ENCODE results near the gene FAM53C.

Gene FAM53C

DNA sequence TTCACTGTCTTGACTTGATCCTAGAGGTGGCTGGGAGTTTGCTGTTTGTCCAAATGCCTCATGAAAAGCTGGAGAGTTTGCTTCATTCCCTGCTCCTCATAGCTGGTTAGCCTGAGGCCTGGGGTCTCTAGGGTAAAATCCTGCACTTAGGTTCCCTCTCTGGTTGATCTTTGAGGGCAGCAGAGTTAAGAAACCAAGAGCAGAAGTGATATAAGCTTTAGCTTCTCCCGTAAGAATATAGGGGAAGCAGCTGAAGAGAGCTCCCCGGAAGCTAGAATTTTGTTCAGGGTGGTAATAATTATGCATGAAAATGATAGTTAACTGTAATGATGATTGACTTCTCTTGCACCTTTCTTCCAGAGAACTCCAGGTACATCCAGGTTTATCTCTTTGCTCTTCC, 1.4 kb downstream of the FAM53C start:
- TF ChIP-seq TOX (CRISPR knock-in tag; IDR thresholded peaks at IDR 0.05; ENCODE audit: borderline replicate concordance) (no peak), RARB (CRISPR knock-in tag; IDR thresholded peaks at IDR 0.05) (no peak), GLIS3 (CRISPR knock-in tag; IDR thresholded peaks at IDR 0.05) (no peak), ZNF565 (CRISPR knock-in tag; conservative IDR thresholded peaks at IDR 0.05; ENCODE audit: low read depth) (no peak), BACH2 (CRISPR knock-in tag; IDR thresholded peaks at IDR 0.05; ENCODE audit: borderline replicate concordance) (no peak), ZNF8 (CRISPR knock-in tag; IDR thresholded peaks at IDR 0.05) (no peak), ESRRG (CRISPR knock-in tag; IDR thresholded peaks at IDR 0.05) (no peak), CSDC2 (CRISPR knock-in tag; IDR thresholded peaks at IDR 0.05) (no peak), ZNF70 (CRISPR knock-in tag; IDR thresholded peaks at IDR 0.05) (no peak)
- ATAC-seq: no peak

DNA sequence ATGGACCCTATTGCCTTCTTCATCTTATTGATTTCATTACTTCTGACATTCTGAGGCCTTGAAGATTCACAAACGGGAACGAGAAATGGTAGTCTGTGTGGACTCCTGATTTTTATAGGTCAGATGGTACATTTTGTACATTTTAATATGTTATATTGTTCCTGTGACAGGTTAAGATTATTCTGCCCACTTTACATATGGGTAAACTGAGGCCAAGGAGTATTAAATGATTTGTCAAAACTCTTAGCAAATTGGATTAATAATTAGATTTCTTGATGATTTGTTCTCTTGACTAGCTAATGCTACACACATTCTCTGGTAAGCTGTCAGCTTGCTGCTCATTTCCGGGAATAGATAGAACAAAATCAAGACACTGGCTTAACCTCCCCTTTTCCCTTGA, 1.9 kb downstream of the FAM53C start:
- TF ChIP-seq, protein P1, sequence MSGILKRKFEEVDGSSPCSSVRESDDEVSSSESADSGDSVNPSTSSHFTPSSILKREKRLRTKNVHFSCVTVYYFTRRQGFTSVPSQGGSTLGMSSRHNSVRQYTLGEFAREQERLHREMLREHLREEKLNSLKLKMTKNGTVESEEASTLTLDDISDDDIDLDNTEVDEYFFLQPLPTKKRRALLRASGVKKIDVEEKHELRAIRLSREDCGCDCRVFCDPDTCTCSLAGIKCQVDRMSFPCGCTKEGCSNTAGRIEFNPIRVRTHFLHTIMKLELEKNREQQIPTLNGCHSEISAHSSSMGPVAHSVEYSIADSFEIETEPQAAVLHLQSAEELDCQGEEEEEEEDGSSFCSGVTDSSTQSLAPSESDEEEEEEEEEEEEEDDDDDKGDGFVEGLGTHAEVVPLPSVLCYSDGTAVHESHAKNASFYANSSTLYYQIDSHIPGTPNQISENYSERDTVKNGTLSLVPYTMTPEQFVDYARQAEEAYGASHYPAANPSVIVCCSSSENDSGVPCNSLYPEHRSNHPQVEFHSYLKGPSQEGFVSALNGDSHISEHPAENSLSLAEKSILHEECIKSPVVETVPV (CRISPR knock-in tag; IDR thresholded peaks at IDR 0.05): no peak
- TF ChIP-seq, protein P2, sequence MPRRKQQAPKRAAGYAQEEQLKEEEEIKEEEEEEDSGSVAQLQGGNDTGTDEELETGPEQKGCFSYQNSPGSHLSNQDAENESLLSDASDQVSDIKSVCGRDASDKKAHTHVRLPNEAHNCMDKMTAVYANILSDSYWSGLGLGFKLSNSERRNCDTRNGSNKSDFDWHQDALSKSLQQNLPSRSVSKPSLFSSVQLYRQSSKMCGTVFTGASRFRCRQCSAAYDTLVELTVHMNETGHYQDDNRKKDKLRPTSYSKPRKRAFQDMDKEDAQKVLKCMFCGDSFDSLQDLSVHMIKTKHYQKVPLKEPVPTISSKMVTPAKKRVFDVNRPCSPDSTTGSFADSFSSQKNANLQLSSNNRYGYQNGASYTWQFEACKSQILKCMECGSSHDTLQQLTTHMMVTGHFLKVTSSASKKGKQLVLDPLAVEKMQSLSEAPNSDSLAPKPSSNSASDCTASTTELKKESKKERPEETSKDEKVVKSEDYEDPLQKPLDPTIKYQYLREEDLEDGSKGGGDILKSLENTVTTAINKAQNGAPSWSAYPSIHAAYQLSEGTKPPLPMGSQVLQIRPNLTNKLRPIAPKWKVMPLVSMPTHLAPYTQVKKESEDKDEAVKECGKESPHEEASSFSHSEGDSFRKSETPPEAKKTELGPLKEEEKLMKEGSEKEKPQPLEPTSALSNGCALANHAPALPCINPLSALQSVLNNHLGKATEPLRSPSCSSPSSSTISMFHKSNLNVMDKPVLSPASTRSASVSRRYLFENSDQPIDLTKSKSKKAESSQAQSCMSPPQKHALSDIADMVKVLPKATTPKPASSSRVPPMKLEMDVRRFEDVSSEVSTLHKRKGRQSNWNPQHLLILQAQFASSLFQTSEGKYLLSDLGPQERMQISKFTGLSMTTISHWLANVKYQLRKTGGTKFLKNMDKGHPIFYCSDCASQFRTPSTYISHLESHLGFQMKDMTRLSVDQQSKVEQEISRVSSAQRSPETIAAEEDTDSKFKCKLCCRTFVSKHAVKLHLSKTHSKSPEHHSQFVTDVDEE (CRISPR knock-in tag; IDR thresholded peaks at IDR 0.05): no peak
- no peak for TF ChIP-seq GLIS3 (CRISPR knock-in tag; IDR thresholded peaks at IDR 0.05)
- TF ChIP-seq RARB (CRISPR knock-in tag; IDR thresholded peaks at IDR 0.05): no peak
- TF ChIP-seq PPARA (CRISPR knock-in tag; IDR thresholded peaks at IDR 0.05; ENCODE audit: borderline replicate concordance): no peak
- TF ChIP-seq ZC3H10 (CRISPR knock-in tag; IDR thresholded peaks at IDR 0.05): no peak
- no peak for TF ChIP-seq ZNF70 (CRISPR knock-in tag; IDR thresholded peaks at IDR 0.05)
- TF ChIP-seq, protein P3, sequence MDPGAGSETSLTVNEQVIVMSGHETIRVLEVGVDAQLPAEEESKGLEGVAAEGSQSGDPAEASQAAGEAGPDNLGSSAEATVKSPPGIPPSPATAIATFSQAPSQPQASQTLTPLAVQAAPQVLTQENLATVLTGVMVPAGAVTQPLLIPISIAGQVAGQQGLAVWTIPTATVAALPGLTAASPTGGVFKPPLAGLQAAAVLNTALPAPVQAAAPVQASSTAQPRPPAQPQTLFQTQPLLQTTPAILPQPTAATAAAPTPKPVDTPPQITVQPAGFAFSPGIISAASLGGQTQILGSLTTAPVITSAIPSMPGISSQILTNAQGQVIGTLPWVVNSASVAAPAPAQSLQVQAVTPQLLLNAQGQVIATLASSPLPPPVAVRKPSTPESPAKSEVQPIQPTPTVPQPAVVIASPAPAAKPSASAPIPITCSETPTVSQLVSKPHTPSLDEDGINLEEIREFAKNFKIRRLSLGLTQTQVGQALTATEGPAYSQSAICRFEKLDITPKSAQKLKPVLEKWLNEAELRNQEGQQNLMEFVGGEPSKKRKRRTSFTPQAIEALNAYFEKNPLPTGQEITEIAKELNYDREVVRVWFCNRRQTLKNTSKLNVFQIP (CRISPR knock-in tag; IDR thresholded peaks at IDR 0.05; ENCODE audit: borderline replicate concordance, low read depth): no peak
- TF ChIP-seq, protein P4, sequence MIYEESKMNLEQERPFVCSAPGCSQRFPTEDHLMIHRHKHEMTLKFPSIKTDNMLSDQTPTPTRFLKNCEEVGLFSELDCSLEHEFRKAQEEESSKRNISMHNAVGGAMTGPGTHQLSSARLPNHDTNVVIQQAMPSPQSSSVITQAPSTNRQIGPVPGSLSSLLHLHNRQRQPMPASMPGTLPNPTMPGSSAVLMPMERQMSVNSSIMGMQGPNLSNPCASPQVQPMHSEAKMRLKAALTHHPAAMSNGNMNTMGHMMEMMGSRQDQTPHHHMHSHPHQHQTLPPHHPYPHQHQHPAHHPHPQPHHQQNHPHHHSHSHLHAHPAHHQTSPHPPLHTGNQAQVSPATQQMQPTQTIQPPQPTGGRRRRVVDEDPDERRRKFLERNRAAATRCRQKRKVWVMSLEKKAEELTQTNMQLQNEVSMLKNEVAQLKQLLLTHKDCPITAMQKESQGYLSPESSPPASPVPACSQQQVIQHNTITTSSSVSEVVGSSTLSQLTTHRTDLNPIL (CRISPR knock-in tag; IDR thresholded peaks at IDR 0.05; ENCODE audit: low read depth): no peak
- no peak for TF ChIP-seq ESRRG (CRISPR knock-in tag; IDR thresholded peaks at IDR 0.05)
- TF ChIP-seq, protein P5, sequence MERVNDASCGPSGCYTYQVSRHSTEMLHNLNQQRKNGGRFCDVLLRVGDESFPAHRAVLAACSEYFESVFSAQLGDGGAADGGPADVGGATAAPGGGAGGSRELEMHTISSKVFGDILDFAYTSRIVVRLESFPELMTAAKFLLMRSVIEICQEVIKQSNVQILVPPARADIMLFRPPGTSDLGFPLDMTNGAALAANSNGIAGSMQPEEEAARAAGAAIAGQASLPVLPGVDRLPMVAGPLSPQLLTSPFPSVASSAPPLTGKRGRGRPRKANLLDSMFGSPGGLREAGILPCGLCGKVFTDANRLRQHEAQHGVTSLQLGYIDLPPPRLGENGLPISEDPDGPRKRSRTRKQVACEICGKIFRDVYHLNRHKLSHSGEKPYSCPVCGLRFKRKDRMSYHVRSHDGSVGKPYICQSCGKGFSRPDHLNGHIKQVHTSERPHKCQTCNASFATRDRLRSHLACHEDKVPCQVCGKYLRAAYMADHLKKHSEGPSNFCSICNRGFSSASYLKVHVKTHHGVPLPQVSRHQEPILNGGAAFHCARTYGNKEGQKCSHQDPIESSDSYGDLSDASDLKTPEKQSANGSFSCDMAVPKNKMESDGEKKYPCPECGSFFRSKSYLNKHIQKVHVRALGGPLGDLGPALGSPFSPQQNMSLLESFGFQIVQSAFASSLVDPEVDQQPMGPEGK (CRISPR knock-in tag; IDR thresholded peaks at IDR 0.05; ENCODE audit: borderline replicate concordance): no peak
- no peak for TF ChIP-seq CSDC2 (CRISPR knock-in tag; IDR thresholded peaks at IDR 0.05)
- TF ChIP-seq BACH2 (CRISPR knock-in tag; IDR thresholded peaks at IDR 0.05; ENCODE audit: borderline replicate concordance): no peak
- TF ChIP-seq ARNTL (CRISPR knock-in tag; IDR thresholded peaks at IDR 0.05; ENCODE audit: borderline replicate concordance, low read depth): no peak
- TF ChIP-seq ZNF565 (CRISPR knock-in tag; conservative IDR thresholded peaks at IDR 0.05; ENCODE audit: low read depth): no peak
- no peak for TF ChIP-seq ISL1 (CRISPR knock-in tag; IDR thresholded peaks at IDR 0.05)
- TF ChIP-seq TCF4 (CRISPR knock-in tag; IDR thresholded peaks at IDR 0.05; ENCODE audit: borderline replicate concordance): no peak
- ATAC-seq: no peak

DNA sequence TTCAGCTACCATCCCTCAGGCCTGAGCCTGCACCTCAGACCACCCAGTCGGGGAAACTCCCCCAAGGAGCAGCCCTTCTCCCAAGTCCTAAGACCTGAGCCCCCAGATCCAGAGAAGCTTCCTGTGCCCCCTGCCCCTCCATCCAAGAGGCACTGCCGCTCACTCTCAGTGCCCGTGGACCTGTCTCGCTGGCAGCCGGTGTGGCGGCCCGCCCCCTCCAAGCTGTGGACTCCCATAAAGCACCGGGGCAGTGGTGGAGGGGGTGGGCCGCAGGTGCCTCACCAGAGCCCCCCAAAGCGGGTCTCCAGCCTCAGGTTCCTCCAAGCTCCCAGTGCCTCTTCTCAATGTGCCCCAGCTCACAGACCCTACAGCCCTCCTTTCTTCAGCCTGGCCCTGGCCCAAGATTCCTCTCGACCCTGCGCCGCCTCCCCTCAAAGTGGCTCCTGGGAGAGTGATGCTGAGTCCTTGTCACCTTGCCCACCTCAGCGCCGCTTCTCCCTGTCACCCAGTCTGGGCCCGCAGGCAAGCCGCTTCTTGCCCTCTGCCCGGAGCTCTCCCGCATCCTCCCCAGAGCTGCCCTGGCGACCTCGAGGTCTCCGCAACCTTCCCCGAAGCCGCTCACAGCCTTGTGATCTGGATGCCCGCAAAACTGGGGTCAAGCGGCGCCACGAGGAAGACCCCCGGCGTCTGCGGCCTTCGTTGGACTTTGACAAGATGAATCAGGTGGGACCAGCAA, 7.0 kb downstream of the FAM53C start:
- no peak for ATAC-seq
- TF ChIP-seq ESRRG (CRISPR knock-in tag; IDR thresholded peaks at IDR 0.05) (no peak), TCF4 (CRISPR knock-in tag; IDR thresholded peaks at IDR 0.05; ENCODE audit: borderline replicate concordance) (no peak), TOX (CRISPR knock-in tag; IDR thresholded peaks at IDR 0.05; ENCODE audit: borderline replicate concordance) (no peak), OSR1 (CRISPR knock-in tag; IDR thresholded peaks at IDR 0.05) (no peak)
- TF ChIP-seq, protein P2 (CRISPR knock-in tag; IDR thresholded peaks at IDR 0.05): no peak

All from SK-N-SH treated with all-trans-retinoic acid at 6 μM for 48 hours (cell line).